A549 (cell line): Measurements from ENCODE around the gene CDH7.

Experiments used
- CHD4 ChIP-seq: fragments of 200-600 bp; sonication (generic); IDR thresholded peaks from 2 replicates; pipeline ENCODE4 v1.6.1; 2016; ENCODE audit warnings: antibody characterized with exemption, mild to moderate bottlenecking, borderline replicate concordance
- CTCF ChIP-seq: fragments of >200 bp; sonication (Bioruptor Twin); formaldehyde crosslinking; IDR thresholded peaks from 3 replicates; pipeline ENCODE4 v1.5.1; 2016
- EP300 ChIP-seq, 2 experiments: fragments of >200 bp; sonication (Bioruptor Twin); formaldehyde crosslinking; IDR thresholded peaks; 2 replicates in 1 of 2; 3 replicates in 1 of 2; pipeline ENCODE4 v1.6.1; 2016 to 2017
- HEYL ChIP-seq: fragments of 250-450 bp; sonication (Bioruptor Pico); IDR thresholded peaks from 2 replicates; pipeline ENCODE4 v1.8.0; 2021; ENCODE audit warnings: mild to moderate bottlenecking, moderate library complexity
- HMGXB4 ChIP-seq: fragments of 250-450 bp; sonication (Bioruptor Pico); IDR thresholded peaks from 2 replicates; pipeline ENCODE4 v1.5.0; 2021; ENCODE audit warnings: mild to moderate bottlenecking, moderate library complexity, borderline replicate concordance
- POLR2A ChIP-seq: IDR thresholded peaks from 2 replicates; pipeline ENCODE4 v1.6.1; 2012; ENCODE audit warnings: mild to moderate bottlenecking, low read length
- RCOR1 ChIP-seq: fragments of 150-350 bp; IDR thresholded peaks from 2 replicates; pipeline ENCODE4 v1.6.1; 2014; ENCODE audit warnings: antibody characterized with exemption, low read length, low read depth

- no peak; the same call in 1 of the 3 replicates for TF ChIP-seq CTCF
- no peak for TF ChIP-seq CHD4
- no peak for TF ChIP-seq EP300 (IDR thresholded peaks at IDR 0.05)
- no peak for TF ChIP-seq POLR2A
- TF ChIP-seq RCOR1 = no peak
- no peak for TF ChIP-seq HEYL
- TF ChIP-seq HMGXB4 = no peak
Observed at GRCh38 chr18:65753520-65753919, 2.7 kb downstream of the CDH7 start.
